ENCODE data around the gene LYPD6B. TPM values are rescaled to one million over a fixed set of nuclear protein-coding genes. Genes with fewer than 3 reads are reported as not detected.

The LYPD6B gene
- total RNA-seq, 2 donors from 2014 or later: 1.4 TPM; not detected in 1

DNA sequence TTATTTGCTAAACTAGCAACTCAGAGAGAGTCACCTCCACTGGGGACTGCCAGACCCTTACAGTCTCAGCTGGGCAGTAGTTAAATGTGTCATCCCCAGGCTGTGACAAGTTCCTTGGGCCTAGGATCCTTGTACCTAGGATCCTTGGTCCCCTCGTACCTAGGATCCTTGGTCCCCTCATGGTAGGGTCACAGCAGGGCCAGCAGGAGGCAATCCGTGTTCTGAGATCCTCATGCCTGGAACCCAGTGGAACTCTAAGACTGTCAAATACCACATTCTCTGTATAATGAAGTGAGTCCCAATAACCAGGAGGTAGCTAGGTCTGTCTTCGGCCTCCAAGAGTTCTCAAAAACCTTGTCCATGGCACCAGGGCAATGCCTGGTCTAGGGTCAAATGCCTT is 60.8 kb downstream of the LYPD6B start:
- no peak overlapping the region for H3K4me3 Mint-ChIP-seq
- H3K36me3 Mint-ChIP-seq (ENCODE audit: low read depth): peaks cover 3% of the 10 kb centered on the region
- no peak overlapping the region for H3K27ac Mint-ChIP-seq
- ATAC-seq (no peak), DNase-seq (no peak)
- no peaks in the 10 kb centered on the region for H3K4me1 Mint-ChIP-seq
- no peaks in the 10 kb centered on the region for H3K27me3 Mint-ChIP-seq
- no peaks in the 10 kb centered on the region for H3K9me3 ChIP-seq (ENCODE audit: control insufficient read depth, low read length, poor library complexity, severe bottlenecking)

DNA sequence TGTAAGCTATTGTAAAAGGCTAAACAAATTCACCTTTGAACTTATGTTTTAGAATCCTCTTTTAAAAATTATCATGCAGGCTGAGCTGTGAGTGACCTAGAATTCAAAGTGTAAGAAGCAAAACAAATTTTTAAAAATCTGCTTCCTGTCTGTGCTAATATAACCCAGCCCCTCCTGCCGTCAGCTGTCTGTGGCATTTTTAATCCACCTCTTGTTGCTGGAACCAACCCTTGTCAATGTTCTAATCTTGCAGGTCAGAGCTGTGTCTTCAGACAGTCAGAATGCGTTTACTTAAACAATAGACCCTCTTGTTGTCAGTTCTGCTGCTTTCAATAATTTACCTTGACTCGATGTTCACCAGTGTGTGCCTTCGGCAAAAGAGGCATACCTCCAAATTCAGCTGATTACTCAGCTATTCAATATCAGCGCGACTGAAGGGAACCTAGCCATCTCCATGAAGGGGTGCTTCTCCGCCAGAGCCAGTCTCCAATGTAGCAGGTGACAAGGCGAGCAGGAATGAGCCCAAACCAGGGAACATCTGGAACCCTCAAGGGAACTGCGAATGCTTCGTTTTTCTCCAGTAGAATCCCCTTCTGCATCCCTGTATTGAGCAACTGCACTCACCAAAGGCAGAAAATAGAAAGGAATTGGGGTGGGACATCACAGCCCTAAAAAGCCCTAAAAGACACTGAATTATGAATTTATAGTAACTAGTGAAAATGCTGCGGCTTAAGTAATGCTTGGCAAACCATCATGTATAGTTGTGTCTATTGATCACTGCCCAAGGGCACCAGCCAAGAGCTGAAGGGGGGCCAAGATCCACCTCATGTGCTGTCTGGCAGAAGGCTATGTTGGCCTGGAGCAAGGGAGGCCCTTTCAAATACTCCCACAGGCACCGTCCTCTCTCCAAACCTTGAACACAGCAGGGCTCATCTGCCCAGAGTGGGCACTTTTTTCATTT is 62.5 kb downstream of the LYPD6B start:
- no peaks in the 10 kb centered on the region for H3K9me3 ChIP-seq (ENCODE audit: control insufficient read depth, low read length, poor library complexity, severe bottlenecking)
- no peaks in the 10 kb centered on the region for H3K27me3 Mint-ChIP-seq
- H3K4me1 Mint-ChIP-seq: no peaks in the 10 kb centered on the region
- no peak overlapping the region for H3K4me3 Mint-ChIP-seq
- H3K27ac Mint-ChIP-seq: no peak overlapping the region
- DNase-seq (no peak), ATAC-seq (no peak)
- no peaks in the 10 kb centered on the region for H3K36me3 Mint-ChIP-seq (ENCODE audit: low read depth)

DNA sequence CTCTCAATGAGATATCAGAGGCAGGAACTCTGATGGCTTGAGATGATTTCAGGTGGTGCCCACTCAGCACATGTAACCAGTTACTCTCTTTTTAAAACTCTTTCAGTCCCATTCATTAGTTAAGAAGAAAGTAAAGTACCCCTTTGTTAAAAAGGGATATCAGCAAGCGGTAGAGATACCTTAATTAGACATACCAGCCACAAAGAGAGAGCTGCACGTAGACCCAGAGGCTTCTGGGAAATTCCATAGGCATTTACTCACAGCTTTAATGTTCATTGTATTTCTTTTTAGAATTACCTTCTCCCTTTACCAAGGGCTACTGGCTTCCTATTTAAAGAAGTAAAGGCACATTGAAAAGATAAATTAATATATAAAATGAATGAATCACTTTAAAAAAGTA is 63.3 kb downstream of the LYPD6B start:
- DNase-seq (no peak), ATAC-seq (no peak)
- no peaks in the 10 kb centered on the region for H3K36me3 Mint-ChIP-seq (ENCODE audit: low read depth)
- H3K27ac Mint-ChIP-seq: no peak overlapping the region
- H3K9me3 ChIP-seq (ENCODE audit: control insufficient read depth, low read length, poor library complexity, severe bottlenecking): no peaks in the 10 kb centered on the region
- no peaks in the 10 kb centered on the region for H3K27me3 Mint-ChIP-seq
- no peak overlapping the region for H3K4me3 Mint-ChIP-seq
- H3K4me1 Mint-ChIP-seq: no peaks in the 10 kb centered on the region

DNA sequence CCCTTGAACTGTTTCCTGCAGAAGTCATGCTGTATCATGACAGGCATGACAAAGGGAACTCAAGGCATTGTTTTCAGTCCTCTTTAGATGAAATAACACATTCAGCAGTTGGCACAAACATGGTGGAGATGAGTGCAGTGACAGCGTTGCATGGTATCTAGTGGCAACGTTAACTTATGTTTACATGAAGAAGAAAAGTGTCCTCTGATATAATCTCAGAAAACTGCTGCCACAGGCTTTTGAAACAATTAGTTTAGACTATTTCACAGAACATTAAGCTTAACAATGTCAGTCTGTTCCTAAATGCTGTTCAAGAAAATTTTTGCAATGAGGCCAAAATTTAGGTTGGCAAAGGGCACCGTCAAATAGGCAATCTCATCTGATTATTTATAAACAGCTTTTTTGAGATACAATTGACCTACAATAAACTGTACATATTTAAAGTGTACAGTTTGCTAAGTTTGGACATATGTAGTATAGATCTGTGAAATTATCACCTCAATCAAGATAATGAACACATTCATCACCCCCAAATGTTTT is 64.7 kb downstream of the LYPD6B start:
- Mint-ChIP-seq H3K27me3 (no peaks in the 10 kb centered on the region), H3K4me3 (no peak overlapping the region), H3K36me3 (ENCODE audit: low read depth) (no peaks in the 10 kb centered on the region), H3K27ac (no peak overlapping the region), H3K4me1 (no peaks in the 10 kb centered on the region)
- DNase-seq (no peak), ATAC-seq (no peak)
- H3K9me3 ChIP-seq (ENCODE audit: control insufficient read depth, low read length, poor library complexity, severe bottlenecking): no peaks in the 10 kb centered on the region

DNA sequence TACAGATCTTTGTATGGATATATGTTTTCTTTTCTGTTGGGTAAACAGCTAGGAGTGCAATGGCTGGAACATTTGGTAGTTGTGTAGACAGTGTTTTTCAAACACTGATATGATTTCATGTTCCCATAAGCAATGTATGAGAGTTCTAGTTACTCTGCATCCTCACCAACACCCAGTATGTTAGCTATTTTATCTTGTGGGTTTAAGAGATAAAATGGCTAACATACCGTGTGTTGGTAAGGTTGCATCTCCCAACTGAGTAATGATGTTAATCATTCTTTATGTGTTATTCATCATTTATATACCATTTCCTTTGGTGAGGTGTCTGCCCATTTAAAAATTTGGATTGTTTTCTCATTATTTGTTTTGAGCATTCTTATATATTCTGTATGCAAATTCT is 65.7 kb downstream of the LYPD6B start:
- no peak overlapping the region for H3K4me3 Mint-ChIP-seq
- no peak for DNase-seq
- no peaks in the 10 kb centered on the region for H3K9me3 ChIP-seq (ENCODE audit: control insufficient read depth, low read length, poor library complexity, severe bottlenecking)
- no peaks in the 10 kb centered on the region for H3K27me3 Mint-ChIP-seq
- no peaks in the 10 kb centered on the region for H3K36me3 Mint-ChIP-seq (ENCODE audit: low read depth)
- H3K4me1 Mint-ChIP-seq: no peaks in the 10 kb centered on the region
- no peak overlapping the region for H3K27ac Mint-ChIP-seq
- ATAC-seq: no peak

DNA sequence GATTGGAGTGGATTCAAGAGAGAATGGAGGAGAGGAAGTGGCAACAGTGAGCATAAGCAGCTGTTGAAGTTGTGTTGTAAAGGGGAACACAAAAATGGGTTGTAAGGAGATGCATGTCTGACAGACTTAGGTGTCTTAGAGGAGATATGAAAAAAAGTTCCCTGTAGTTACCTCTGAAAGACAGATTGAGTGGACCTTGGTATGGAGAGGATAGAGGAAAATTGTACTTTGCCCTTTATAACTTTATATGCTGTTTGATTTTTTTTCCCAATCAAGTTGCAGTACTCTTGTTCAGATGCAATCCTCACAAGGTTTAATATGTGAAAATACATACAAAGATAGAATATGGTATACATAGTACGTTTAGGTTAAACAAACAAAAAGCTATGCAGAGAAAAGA is 73.6 kb downstream of the LYPD6B start:
- Mint-ChIP-seq H3K36me3 (ENCODE audit: low read depth) (no peaks in the 10 kb centered on the region), H3K4me3 (no peak overlapping the region), H3K4me1 (no peaks in the 10 kb centered on the region), H3K27me3 (no peaks in the 10 kb centered on the region), H3K27ac (no peak overlapping the region)
- peaks cover 3% of the 10 kb centered on the region for H3K9me3 ChIP-seq (ENCODE audit: control insufficient read depth, low read length, poor library complexity, severe bottlenecking)
- ATAC-seq (no peak), DNase-seq (no peak)

DNA sequence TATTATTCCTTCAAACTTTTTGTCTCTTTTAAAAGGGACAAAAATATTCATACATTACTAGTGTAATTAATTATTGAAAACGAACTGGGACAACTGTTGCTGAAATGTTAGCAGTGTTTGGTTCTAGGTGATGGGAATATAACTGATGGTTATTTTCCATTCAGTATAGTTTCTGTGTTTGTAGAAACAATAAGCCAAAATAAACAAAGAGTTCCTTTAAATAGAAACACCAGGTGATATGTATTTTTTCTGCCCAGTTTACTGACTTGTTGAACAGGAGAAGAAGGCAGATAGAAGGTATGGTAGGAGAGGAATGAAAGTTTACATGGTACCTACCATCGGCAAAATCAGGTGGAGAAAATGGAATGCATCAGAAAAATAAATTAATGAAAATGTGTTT is 74.2 kb downstream of the LYPD6B start:
- Mint-ChIP-seq H3K36me3 (ENCODE audit: low read depth) (no peaks in the 10 kb centered on the region), H3K27ac (no peak overlapping the region), H3K4me1 (no peaks in the 10 kb centered on the region), H3K4me3 (no peak overlapping the region), H3K27me3 (peaks cover 6% of the 10 kb centered on the region)
- no peak for DNase-seq
- no peak for ATAC-seq
- H3K9me3 ChIP-seq (ENCODE audit: control insufficient read depth, low read length, poor library complexity, severe bottlenecking): peaks cover 3% of the 10 kb centered on the region

DNA sequence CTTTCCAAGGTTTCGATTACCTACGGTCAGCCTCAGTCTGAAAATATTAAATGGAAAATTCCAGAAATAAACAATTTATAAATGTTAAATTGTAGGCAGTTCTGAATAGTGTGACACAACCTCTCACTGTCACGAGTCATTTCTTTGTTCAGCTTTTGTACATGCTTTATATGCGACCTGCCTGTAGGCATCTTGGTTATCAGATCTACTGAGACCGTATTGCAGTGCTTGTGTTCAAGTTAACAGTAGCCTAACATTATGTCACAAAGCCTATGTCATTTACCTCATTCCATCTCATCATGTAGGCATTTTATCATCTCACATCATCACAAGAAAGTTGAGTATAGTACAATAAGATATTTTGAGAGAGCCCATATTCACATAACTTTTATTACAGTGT is 77.3 kb downstream of the LYPD6B start:
- peaks cover 21% of the 10 kb centered on the region for H3K27me3 Mint-ChIP-seq
- DNase-seq (no peak), ATAC-seq (no peak)

DNA sequence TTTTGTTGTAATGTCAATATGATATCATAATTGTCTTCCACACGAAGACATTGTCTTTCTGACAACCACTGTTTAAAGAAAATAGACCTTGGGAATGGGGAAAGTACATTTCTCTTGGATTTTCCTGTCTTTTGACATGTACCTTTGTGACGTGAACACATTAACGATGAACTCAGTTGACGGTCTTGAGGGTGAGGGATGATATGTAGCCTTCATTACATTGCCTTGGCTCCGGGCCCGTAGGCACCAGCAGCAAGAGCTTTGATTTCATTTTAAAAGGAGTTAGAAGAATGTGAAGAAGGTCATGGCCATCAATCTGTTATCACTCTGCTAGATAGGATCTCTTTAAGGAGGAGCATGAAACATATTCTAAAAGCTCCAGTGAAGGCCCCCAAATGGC is 80.9 kb downstream of the LYPD6B start:
- Mint-ChIP-seq H3K27ac (no peak overlapping the region), H3K4me1 (no peaks in the 10 kb centered on the region)

More for the DNA sequence above, 77.3 kb downstream of the LYPD6B start:
- Mint-ChIP-seq H3K4me3 (no peak overlapping the region), H3K36me3 (ENCODE audit: low read depth) (no peaks in the 10 kb centered on the region), H3K4me1 (no peaks in the 10 kb centered on the region), H3K27ac (no peak overlapping the region)
- H3K9me3 ChIP-seq (ENCODE audit: control insufficient read depth, low read length, poor library complexity, severe bottlenecking): peaks cover 3% of the 10 kb centered on the region

DNA sequence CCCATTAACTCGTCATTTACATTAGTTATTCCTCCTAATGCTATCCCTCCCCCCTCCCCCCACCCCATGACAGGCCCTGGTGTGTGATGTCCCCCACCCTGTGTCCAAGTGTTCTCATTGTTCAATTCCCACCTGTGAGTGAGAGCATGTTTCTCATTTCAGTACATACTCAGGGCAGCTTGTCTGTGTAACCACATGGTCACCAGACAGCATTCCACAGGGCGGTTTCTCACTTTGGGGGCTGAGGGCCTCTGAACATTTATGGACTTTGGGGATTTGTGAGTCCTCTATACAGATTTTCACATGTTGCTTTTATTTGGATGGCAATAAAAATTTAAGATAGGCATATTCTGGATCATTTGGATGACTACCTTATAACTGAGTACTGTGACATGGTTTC is 84.0 kb downstream of the LYPD6B start:
- ATAC-seq: no peak
- no peaks in the 10 kb centered on the region for H3K9me3 ChIP-seq (ENCODE audit: control insufficient read depth, low read length, poor library complexity, severe bottlenecking)
- no peak overlapping the region for H3K4me3 Mint-ChIP-seq
- peaks cover 2% of the 10 kb centered on the region for H3K36me3 Mint-ChIP-seq (ENCODE audit: low read depth)
- no peak overlapping the region for H3K27ac Mint-ChIP-seq
- H3K4me1 Mint-ChIP-seq: no peaks in the 10 kb centered on the region
- peaks cover 40% of the 10 kb centered on the region for H3K27me3 Mint-ChIP-seq
- no peak for DNase-seq

More for the DNA sequence above, 80.9 kb downstream of the LYPD6B start:
- no peak for ATAC-seq
- Mint-ChIP-seq H3K4me3 (no peak overlapping the region), H3K36me3 (ENCODE audit: low read depth) (no peaks in the 10 kb centered on the region), H3K27me3 (peaks cover 36% of the 10 kb centered on the region)
- DNase-seq: no peak
- peaks cover 3% of the 10 kb centered on the region for H3K9me3 ChIP-seq (ENCODE audit: control insufficient read depth, low read length, poor library complexity, severe bottlenecking)

DNA sequence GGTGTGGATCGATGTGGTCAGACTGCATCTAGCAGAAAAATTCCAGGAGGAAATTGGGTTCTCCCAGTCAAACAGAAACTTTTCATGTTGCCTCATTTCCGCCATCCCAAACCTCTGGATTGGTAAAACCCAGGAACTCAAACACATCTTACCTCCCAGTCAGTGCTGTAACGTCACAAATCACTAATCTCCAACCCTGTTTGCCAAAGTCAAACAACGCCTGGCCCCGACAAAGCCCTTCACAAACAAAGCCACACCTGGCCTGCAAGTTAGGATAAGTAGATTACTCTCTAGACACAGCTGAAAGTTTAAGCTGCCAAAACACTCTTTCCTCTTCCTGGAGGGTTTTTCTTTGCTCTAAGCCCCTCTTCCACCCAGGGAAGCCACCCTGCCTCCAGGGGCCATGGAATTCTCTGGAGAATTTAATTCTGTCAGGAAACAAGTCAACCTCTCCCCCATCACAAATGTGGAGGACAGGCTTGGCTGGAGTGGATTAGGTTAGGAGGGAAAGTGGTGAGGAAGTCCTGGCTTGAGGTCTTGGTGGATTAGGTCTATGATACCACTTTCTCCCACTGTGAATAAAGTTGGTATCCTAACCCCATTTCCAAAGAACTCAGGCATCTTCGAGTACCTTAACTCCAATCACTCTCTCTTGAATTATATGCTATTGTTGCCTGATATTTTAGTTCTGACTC is 86.7 kb downstream of the LYPD6B start:
- no peak for ATAC-seq
- Mint-ChIP-seq H3K4me1 (peaks cover 5% of the 10 kb centered on the region), H3K36me3 (ENCODE audit: low read depth) (peaks cover 3% of the 10 kb centered on the region), H3K4me3 (no peak overlapping the region), H3K27me3 (peaks cover 29% of the 10 kb centered on the region), H3K27ac (no peak overlapping the region)
- H3K9me3 ChIP-seq (ENCODE audit: control insufficient read depth, low read length, poor library complexity, severe bottlenecking): no peaks in the 10 kb centered on the region
- DNase-seq: no peak

DNA sequence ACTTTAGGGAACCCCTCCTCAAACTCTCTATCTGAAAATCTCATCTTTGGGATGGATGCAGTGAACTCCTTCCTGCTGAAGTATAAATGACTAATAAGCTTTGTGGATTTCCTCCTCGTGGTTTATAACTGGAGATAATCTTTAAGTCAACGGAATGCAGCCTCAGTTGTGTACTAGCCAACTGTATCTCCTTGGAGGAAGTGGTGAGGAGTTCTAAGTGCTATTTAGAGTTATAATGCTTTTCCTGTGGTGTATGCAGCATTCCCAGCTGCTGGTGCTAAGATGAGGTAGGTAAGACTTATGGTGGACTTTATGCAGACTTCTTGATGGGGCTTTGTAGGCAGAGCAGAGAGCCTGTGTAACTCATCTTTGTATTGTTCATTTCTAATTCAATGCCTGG is 90.9 kb downstream of the LYPD6B start:
- no peaks in the 10 kb centered on the region for H3K9me3 ChIP-seq (ENCODE audit: control insufficient read depth, low read length, poor library complexity, severe bottlenecking)
- no peak overlapping the region for H3K4me3 Mint-ChIP-seq
- H3K27me3 Mint-ChIP-seq: peaks cover 14% of the 10 kb centered on the region
- no peak overlapping the region for H3K27ac Mint-ChIP-seq
- DNase-seq (no peak), ATAC-seq (no peak)
- H3K36me3 Mint-ChIP-seq (ENCODE audit: low read depth): peaks cover 3% of the 10 kb centered on the region
- peaks cover 5% of the 10 kb centered on the region for H3K4me1 Mint-ChIP-seq

DNA sequence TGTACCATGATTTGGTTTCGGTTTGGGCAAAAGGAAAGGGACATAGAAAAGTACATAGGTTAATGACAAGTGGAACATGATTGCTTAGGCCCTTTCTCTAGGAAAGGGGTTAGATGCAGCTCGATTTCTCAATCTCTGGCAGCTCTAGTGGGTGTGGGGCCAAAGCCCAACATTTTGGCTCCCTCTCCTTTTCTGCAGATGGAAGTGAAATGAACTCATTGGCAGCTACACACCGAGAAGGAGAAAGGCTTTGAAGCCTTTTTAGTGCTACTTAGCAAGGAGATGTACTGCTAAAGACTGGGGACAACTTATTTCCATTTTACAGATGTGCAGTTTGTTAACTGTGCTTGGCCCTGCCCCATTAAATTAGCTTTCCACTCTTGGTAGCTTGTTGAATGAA is 93.8 kb downstream of the LYPD6B start:
- ATAC-seq: no peak
- Mint-ChIP-seq H3K27ac (no peak overlapping the region), H3K36me3 (ENCODE audit: low read depth) (peaks cover 2% of the 10 kb centered on the region)

More for the DNA sequence above, 93.8 kb downstream of the LYPD6B start:
- no peak for DNase-seq
- Mint-ChIP-seq H3K27me3 (peaks cover 6% of the 10 kb centered on the region), H3K4me1 (peaks cover 5% of the 10 kb centered on the region), H3K4me3 (no peak overlapping the region)
- no peaks in the 10 kb centered on the region for H3K9me3 ChIP-seq (ENCODE audit: control insufficient read depth, low read length, poor library complexity, severe bottlenecking)

All from T-helper 17 cell (primary cell).